ENCODE measurements around the gene LEPROT.

The LEPROT gene

GRCh38 chr1:65423884-65424572 is 3.6 kb downstream of the LEPROT start:
- no peak for DNase-seq
- Mint-ChIP-seq H3K4me3 (no peak overlapping the region), H3K9me3 (no peaks in the 10 kb centered on the region), H3K27ac (no peak overlapping the region), H3K27me3 (ENCODE audit: low read depth, poor library complexity) (peaks cover 10% of the 10 kb centered on the region), H3K4me1 (peaks cover 10% of the 10 kb centered on the region), H3K36me3 (ENCODE audit: low read depth) (peaks cover 39% of the 10 kb centered on the region)
- TF ChIP-seq CTCF (IDR thresholded peaks at IDR 0.05): no peak

GRCh38 chr1:65424573-65424889 is 4.1 kb downstream of the LEPROT start:
- Mint-ChIP-seq H3K4me3 (no peak overlapping the region), H3K27ac (no peak overlapping the region)

GRCh38 chr1:65425006-65425405 is 4.5 kb downstream of the LEPROT start:
- TF ChIP-seq CTCF (IDR thresholded peaks at IDR 0.05): no peak
- Mint-ChIP-seq H3K27ac (no peak overlapping the region), H3K27me3 (ENCODE audit: low read depth, poor library complexity) (peaks cover 10% of the 10 kb centered on the region), H3K9me3 (no peaks in the 10 kb centered on the region), H3K36me3 (ENCODE audit: low read depth) (peaks cover 42% of the 10 kb centered on the region), H3K4me3 (no peak overlapping the region), H3K4me1 (peaks cover 4% of the 10 kb centered on the region)
- DNase-seq: no peak

More at GRCh38 chr1:65424573-65424889, 4.1 kb downstream of the LEPROT start:
- H3K27me3 Mint-ChIP-seq (ENCODE audit: low read depth, poor library complexity): peaks cover 10% of the 10 kb centered on the region
- peaks cover 5% of the 10 kb centered on the region for H3K4me1 Mint-ChIP-seq
- peaks cover 42% of the 10 kb centered on the region for H3K36me3 Mint-ChIP-seq (ENCODE audit: low read depth)
- no peaks in the 10 kb centered on the region for H3K9me3 Mint-ChIP-seq
- no peak for DNase-seq
- no peak for TF ChIP-seq CTCF (IDR thresholded peaks at IDR 0.05)

GRCh38 chr1:65425697-65426096 is 5.2 kb downstream of the LEPROT start:
- no peak for TF ChIP-seq CTCF (IDR thresholded peaks at IDR 0.05)
- H3K9me3 Mint-ChIP-seq: no peaks in the 10 kb centered on the region

GRCh38 chr1:65429078-65429477 is 8.6 kb downstream of the LEPROT start:
- Mint-ChIP-seq H3K36me3 (ENCODE audit: low read depth) (peaks cover 50% of the 10 kb centered on the region), H3K9me3 (no peaks in the 10 kb centered on the region), H3K27me3 (ENCODE audit: low read depth, poor library complexity) (peaks cover 10% of the 10 kb centered on the region), H3K4me3 (no peak overlapping the region), H3K27ac (peak overlapping the region; percentile 70), H3K4me1 (peaks cover 5% of the 10 kb centered on the region)
- no peak for TF ChIP-seq CTCF (IDR thresholded peaks at IDR 0.05)
- no peak for DNase-seq

More at GRCh38 chr1:65425697-65426096, 5.2 kb downstream of the LEPROT start:
- Mint-ChIP-seq H3K27me3 (ENCODE audit: low read depth, poor library complexity) (peaks cover 10% of the 10 kb centered on the region), H3K4me3 (no peak overlapping the region), H3K4me1 (peaks cover 5% of the 10 kb centered on the region), H3K36me3 (ENCODE audit: low read depth) (peaks cover 42% of the 10 kb centered on the region), H3K27ac (no peak overlapping the region)
- DNase-seq: no peak

GRCh38 chr1:65429806-65430205 is 9.3 kb downstream of the LEPROT start:
- peaks cover 10% of the 10 kb centered on the region for H3K27me3 Mint-ChIP-seq (ENCODE audit: low read depth, poor library complexity)
- no peak overlapping the region for H3K4me3 Mint-ChIP-seq
- H3K27ac Mint-ChIP-seq: peak overlapping the region; percentile 5
- TF ChIP-seq CTCF (IDR thresholded peaks at IDR 0.05): no peak
- no peak for DNase-seq
- peaks cover 5% of the 10 kb centered on the region for H3K4me1 Mint-ChIP-seq
- peaks cover 49% of the 10 kb centered on the region for H3K36me3 Mint-ChIP-seq (ENCODE audit: low read depth)
- no peaks in the 10 kb centered on the region for H3K9me3 Mint-ChIP-seq

Data from nephron progenitor cell (in vitro differentiated cells).